Calu3 (cell line): Measurements from ENCODE around the gene PRCD. TPM values are rescaled to one million over a fixed set of nuclear protein-coding genes. Genes with fewer than 3 reads are reported as not detected.

Experiments used
- BruUV-seq: library from RNA; stranded (reverse); fragments of 400-500 nt; replicated peaks from 2 replicates; lab custom pipeline; 2021; lab: Mats Ljungman, UMichigan
- CTCF ChIA-PET: fragments of 300-600 bp; sonication (Branson Sonifier 250); formaldehyde crosslinking; loops from one replicate; lab custom pipeline; 2022; ENCODE audit warnings: antibody characterized with exemption; lab: Charles Lee
- DNase-seq: peaks from one replicate; pipeline ENCODE4 v3.0.0; 2022
- H3K27ac Mint-ChIP-seq: one replicate; pipeline ENCODE4 v1.8.0; 2022; ENCODE audit warnings: mixed read lengths; ENCODE audit not compliant: unreplicated experiment
- H3K27me3 Mint-ChIP-seq: one replicate; pipeline ENCODE4 v1.8.0; 2022; ENCODE audit warnings: mixed read lengths; ENCODE audit not compliant: unreplicated experiment
- H3K36me3 Mint-ChIP-seq: one replicate; pipeline ENCODE4 v1.8.0; 2022; ENCODE audit warnings: mild to moderate bottlenecking, moderate library complexity, mixed read lengths; ENCODE audit not compliant: insufficient read depth, unreplicated experiment
- H3K4me1 Mint-ChIP-seq: one replicate; pipeline ENCODE4 v1.8.0; 2022; ENCODE audit warnings: mild to moderate bottlenecking, low read depth, mixed read lengths; ENCODE audit not compliant: unreplicated experiment
- H3K4me3 Mint-ChIP-seq: one replicate; pipeline ENCODE4 v1.8.0; 2022; ENCODE audit warnings: mild to moderate bottlenecking, low read depth, moderate library complexity, mixed read lengths; ENCODE audit not compliant: unreplicated experiment
- H3K9me3 Mint-ChIP-seq: one replicate; pipeline ENCODE4 v1.8.0; 2022; ENCODE audit warnings: low read depth, mixed read lengths; ENCODE audit not compliant: unreplicated experiment
- intact Hi-C: fragments of 100-400 bp; cut with micrococcal nuclease; formaldehyde crosslinking; loops from one replicate; pipeline ENCODE4 v1.10.0; 2022; ENCODE audit not compliant: unreplicated experiment
- total RNA-seq: library from RNA; stranded (reverse); gene quantifications from 2 replicates; pipeline ENCODE4 v1.2.3, GENCODE V29; 2022
- TF ChIP-seq, protein P1 (sequence below): fragments of 200-600 bp; IDR thresholded peaks from one replicate; pipeline ENCODE4 v1.8.0; 2022; ENCODE audit warnings: antibody characterized with exemption; ENCODE audit not compliant: unreplicated experiment

The PRCD gene
- total RNA-seq, 1 experiment from 2014 or later, result not detected

DNA sequence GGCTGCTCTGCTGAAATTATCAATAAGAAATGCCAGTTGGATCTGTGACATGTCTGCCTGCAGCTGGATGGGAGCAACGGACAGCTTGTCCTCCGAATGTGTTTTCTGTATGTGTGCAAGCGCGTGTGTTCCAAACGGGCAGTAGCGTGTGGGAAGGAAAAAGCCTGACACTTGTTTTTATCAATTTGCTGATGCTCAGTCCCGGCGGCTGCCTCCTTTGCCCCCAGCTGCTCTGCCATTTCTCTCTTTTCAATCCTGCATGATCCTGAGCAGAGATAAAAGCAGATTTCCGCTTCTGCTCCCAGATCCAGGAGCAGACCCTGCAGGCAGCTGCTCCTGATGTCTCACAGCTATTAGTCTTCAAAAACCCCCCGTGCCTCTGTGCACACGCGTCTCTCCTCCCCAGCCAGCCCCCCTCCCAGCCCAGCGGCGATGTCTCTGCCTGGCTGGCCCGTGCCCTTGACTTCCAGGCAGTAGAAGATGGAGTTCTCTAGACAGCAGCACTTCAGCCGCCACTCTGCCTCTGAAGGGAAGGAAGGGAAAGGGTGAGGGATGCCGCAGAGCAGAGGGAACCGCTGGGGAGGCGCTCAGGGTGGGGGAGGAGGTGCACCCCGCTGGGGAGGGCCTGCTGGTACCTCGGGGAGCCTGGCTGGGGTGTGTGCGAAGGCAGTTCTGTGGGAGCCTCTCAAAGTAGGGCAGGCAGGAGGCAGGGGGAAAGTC is 4.1 kb downstream of the PRCD start:
- intact Hi-C loops, result no loop called here
- CTCF ChIA-PET, result interaction anchor here (0.7 kb wide), 1 partner anchor 94 kb away, joined by 3 read pairs; no protein-coding TSS in a partner anchor
- Mint-ChIP-seq H3K27me3 (peaks cover 47% of the 10 kb centered on the region), H3K4me1 (no peaks in the 10 kb centered on the region), H3K4me3 (no peak overlapping the region), H3K27ac (no peak overlapping the region), H3K9me3 (no peaks in the 10 kb centered on the region), H3K36me3 (no peaks in the 10 kb centered on the region)
- no TSS peak for BruUV-seq
- no peak for DNase-seq
- TF ChIP-seq, protein P1, sequence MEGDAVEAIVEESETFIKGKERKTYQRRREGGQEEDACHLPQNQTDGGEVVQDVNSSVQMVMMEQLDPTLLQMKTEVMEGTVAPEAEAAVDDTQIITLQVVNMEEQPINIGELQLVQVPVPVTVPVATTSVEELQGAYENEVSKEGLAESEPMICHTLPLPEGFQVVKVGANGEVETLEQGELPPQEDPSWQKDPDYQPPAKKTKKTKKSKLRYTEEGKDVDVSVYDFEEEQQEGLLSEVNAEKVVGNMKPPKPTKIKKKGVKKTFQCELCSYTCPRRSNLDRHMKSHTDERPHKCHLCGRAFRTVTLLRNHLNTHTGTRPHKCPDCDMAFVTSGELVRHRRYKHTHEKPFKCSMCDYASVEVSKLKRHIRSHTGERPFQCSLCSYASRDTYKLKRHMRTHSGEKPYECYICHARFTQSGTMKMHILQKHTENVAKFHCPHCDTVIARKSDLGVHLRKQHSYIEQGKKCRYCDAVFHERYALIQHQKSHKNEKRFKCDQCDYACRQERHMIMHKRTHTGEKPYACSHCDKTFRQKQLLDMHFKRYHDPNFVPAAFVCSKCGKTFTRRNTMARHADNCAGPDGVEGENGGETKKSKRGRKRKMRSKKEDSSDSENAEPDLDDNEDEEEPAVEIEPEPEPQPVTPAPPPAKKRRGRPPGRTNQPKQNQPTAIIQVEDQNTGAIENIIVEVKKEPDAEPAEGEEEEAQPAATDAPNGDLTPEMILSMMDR, result no peak

DNA sequence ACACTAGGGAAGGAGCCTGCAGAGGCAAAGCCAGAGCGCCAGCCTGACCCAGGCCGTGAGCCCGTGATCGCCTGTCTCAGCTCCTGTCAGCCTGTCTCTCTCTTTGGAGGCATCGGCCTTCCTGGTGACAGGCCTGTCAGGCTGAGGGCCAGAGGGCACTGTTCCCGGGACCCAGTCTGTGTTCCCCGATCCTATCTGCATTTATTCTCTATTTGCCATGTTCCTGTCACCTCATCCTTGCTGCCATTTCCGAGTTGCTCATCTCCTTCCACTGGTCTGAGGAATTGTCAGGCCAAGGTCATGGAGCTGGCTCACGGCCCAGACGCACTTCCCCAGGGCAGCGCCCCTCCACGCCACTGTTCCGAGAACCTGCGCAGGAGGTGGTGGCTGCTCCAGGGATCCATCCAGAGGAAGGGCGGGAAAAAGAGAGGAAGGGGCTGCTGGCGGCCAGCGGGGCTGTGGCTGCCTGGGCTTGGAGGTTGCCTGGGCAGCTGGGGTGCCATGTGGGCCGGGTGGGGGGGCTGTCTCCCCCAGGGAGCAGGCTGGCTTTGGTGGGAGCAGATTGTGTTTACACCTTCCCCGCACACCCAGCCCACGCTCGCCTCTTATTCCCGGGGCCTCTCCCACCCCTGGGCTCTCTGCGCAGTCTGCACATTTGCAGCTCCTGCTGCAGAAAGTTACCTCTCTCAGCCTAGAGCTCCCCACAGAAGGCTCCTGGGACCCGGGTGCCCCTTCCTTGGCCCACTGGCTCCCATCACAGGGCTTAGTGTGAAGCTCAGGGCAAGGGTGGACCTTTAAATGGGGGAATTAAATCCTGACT is 4.9 kb downstream of the PRCD start:
- no TSS peak for BruUV-seq
- Mint-ChIP-seq H3K4me1 (no peaks in the 10 kb centered on the region), H3K36me3 (no peaks in the 10 kb centered on the region), H3K27me3 (peaks cover 40% of the 10 kb centered on the region), H3K27ac (no peak overlapping the region), H3K9me3 (no peaks in the 10 kb centered on the region), H3K4me3 (no peak overlapping the region)
- TF ChIP-seq, protein P1, result no peak
- intact Hi-C loops, result no loop called here
- no peak for DNase-seq
- CTCF ChIA-PET, result no interaction called here

DNA sequence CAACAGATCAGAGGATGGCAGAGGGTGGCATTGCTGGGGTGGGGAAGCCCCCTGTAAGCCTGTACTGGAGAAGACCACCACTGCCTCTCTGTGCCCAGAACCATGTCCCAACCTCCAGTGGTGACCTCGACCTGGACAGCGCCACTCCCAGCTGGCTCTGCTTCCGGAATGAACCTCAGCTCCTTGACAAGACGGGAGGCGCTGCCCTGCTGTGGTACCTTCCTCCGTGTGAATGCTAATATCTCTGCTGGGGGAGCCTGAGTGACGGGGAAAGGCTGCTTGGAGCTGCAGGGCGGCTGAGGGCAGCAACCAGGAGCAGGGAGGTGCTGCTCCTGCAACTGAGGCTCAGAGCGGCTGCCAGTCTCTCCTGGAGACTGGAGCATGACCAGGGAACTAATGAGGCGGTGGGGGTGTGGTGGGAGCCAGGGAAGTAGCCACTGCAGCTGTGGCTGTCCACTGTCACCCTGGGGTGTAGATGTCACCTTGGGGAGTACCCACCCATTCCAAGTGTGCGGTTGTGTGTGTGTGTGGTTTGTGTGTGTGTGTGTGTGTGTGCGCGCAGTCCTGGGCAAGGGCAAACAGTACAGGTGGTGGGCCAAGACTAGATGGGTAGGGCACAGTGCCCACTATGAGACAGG is 6.2 kb downstream of the PRCD start:
- no peak for DNase-seq
- CTCF ChIA-PET, result interaction anchor here (0.6 to 1.1 kb wide), 2 partner anchors 13 to 22 kb away, joined by 3 to 4 read pairs; no protein-coding TSS in a partner anchor
- H3K4me3 Mint-ChIP-seq, result no peak overlapping the region
- BruUV-seq, result no TSS peak
- peaks cover 37% of the 10 kb centered on the region for H3K27me3 Mint-ChIP-seq
- H3K9me3 Mint-ChIP-seq, result no peaks in the 10 kb centered on the region
- H3K4me1 Mint-ChIP-seq, result peaks cover 5% of the 10 kb centered on the region
- H3K27ac Mint-ChIP-seq, result no peak overlapping the region
- TF ChIP-seq, protein P1, result no peak
- no peaks in the 10 kb centered on the region for H3K36me3 Mint-ChIP-seq
- intact Hi-C loops, result loop anchor here (2.0 kb wide), 1 partner anchor 23 kb away; no protein-coding TSS in a partner anchor

DNA sequence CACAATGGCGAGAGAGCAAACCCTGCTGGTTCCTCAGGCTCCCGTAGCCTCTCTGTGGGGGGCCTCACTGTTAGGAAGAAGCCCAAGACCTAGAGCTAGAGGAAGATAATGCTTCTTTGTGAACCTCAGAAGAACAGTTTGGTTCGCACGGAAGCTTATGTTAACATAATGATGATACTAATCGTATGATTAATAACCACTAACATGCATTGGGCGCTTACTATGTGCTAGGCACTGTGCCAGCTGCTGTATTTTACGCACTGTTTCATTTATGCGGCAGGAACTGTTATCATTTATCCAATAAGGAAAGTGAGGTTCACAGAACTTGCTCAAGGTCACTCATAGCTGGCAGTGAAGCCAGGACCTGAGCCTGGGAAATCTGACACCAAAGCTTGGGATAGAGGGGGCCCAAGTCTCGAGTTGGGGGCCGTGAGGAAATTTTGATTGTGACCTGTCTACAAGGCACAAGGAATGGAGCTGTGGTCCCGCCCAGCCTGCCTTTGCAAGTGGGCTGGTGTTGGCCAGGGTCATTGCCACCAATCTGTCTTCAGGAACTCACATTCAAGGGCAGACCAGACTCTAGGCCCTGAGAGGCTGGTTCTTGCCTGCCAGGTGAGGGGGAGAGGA is 6.8 kb downstream of the PRCD start:
- no peak for DNase-seq
- no peaks in the 10 kb centered on the region for H3K36me3 Mint-ChIP-seq
- H3K4me3 Mint-ChIP-seq, result no peak overlapping the region
- peaks cover 37% of the 10 kb centered on the region for H3K27me3 Mint-ChIP-seq
- no TSS peak for BruUV-seq
- no peaks in the 10 kb centered on the region for H3K9me3 Mint-ChIP-seq
- no peak overlapping the region for H3K27ac Mint-ChIP-seq
- TF ChIP-seq, protein P1, result no peak
- CTCF ChIA-PET, result interaction anchor here (1.1 kb wide), 1 partner anchor 23 kb away, joined by 4 read pairs; no protein-coding TSS in a partner anchor
- H3K4me1 Mint-ChIP-seq, result peaks cover 9% of the 10 kb centered on the region
- intact Hi-C loops, result loop anchor here (2.0 kb wide), 1 partner anchor 24 kb away; no protein-coding TSS in a partner anchor
